HL-60 (cell line): ENCODE results near the gene PHPT1.

Experiments used
- DNase-seq, 2 experiments: peaks; one replicate each; pipeline ENCODE4 v3.0.0-alpha.2; 2010 to 2020; ENCODE audit warnings: low read depth in 1 of 2, low spot score in 1 of 2
- H3K27ac ChIP-seq: fragments of 250-450 bp; sonication (Bioruptor Pico); replicated peaks from 2 replicates; pipeline ENCODE4 v1.5.1; 2020; ENCODE audit warnings: mild to moderate bottlenecking, moderate library complexity
- H3K27me3 ChIP-seq: fragments of 250-450 bp; sonication (Bioruptor Pico); 2 replicates; pipeline ENCODE4 v1.5.1; 2021; ENCODE audit warnings: mild to moderate bottlenecking, moderate library complexity; ENCODE audit not compliant: insufficient read depth, poor library complexity, severe bottlenecking
- H3K4me3 ChIP-seq: replicated peaks from 2 replicates; pipeline ENCODE4 v1.5.1; 2011; ENCODE audit warnings: mild to moderate bottlenecking, control low read depth, low read length; ENCODE audit not compliant: insufficient read depth
- GABPA ChIP-seq: IDR thresholded peaks from 2 replicates; pipeline ENCODE4 v1.6.1; 2012; ENCODE audit warnings: low read depth
- POLR2AphosphoS5 ChIP-seq: IDR thresholded peaks from 2 replicates; pipeline ENCODE4 v1.6.1; 2012; ENCODE audit warnings: low read depth
- SPI1 ChIP-seq: IDR thresholded peaks from 2 replicates; pipeline ENCODE4 v1.6.1; 2012; ENCODE audit warnings: low read depth, mild to moderate bottlenecking, borderline replicate concordance
- TF ChIP-seq, protein P1 (sequence below): IDR thresholded peaks from one replicate; pipeline ENCODE4 v1.5.1; 2011; ENCODE audit warnings: low read length, control low read depth, inconsistent platforms; ENCODE audit not compliant: insufficient read depth
- TF ChIP-seq, protein P2 (sequence below): IDR thresholded peaks from 2 replicates; pipeline ENCODE4 v1.6.1; 2012; ENCODE audit warnings: low read depth; ENCODE audit not compliant: insufficient replicate concordance

PHPT1 gene

DNA sequence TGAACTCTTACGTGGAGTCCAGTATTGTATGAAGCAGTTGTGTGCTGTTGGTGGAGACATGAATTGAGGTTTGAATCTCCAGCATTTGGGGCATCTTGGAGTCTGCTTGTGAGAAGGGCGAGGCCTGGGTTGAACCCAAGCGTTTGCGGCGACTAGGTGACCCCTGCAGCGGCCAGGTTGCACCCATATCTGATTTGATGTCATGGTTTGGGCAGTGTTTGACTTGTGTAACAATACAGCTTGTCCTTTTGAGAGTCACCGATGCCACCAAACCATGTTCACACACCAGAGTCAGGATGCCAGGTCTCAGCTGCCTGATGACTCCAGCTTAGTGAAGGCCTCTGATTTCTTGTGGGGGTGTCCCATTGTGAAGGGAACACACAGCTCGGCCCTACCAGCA lies 39.2 kb downstream of the PHPT1 start:
- TF ChIP-seq POLR2AphosphoS5 (no peak), GABPA (no peak), SPI1 (no peak)
- TF ChIP-seq, protein P1, sequence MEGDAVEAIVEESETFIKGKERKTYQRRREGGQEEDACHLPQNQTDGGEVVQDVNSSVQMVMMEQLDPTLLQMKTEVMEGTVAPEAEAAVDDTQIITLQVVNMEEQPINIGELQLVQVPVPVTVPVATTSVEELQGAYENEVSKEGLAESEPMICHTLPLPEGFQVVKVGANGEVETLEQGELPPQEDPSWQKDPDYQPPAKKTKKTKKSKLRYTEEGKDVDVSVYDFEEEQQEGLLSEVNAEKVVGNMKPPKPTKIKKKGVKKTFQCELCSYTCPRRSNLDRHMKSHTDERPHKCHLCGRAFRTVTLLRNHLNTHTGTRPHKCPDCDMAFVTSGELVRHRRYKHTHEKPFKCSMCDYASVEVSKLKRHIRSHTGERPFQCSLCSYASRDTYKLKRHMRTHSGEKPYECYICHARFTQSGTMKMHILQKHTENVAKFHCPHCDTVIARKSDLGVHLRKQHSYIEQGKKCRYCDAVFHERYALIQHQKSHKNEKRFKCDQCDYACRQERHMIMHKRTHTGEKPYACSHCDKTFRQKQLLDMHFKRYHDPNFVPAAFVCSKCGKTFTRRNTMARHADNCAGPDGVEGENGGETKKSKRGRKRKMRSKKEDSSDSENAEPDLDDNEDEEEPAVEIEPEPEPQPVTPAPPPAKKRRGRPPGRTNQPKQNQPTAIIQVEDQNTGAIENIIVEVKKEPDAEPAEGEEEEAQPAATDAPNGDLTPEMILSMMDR, result no peak
- TF ChIP-seq, protein P2, sequence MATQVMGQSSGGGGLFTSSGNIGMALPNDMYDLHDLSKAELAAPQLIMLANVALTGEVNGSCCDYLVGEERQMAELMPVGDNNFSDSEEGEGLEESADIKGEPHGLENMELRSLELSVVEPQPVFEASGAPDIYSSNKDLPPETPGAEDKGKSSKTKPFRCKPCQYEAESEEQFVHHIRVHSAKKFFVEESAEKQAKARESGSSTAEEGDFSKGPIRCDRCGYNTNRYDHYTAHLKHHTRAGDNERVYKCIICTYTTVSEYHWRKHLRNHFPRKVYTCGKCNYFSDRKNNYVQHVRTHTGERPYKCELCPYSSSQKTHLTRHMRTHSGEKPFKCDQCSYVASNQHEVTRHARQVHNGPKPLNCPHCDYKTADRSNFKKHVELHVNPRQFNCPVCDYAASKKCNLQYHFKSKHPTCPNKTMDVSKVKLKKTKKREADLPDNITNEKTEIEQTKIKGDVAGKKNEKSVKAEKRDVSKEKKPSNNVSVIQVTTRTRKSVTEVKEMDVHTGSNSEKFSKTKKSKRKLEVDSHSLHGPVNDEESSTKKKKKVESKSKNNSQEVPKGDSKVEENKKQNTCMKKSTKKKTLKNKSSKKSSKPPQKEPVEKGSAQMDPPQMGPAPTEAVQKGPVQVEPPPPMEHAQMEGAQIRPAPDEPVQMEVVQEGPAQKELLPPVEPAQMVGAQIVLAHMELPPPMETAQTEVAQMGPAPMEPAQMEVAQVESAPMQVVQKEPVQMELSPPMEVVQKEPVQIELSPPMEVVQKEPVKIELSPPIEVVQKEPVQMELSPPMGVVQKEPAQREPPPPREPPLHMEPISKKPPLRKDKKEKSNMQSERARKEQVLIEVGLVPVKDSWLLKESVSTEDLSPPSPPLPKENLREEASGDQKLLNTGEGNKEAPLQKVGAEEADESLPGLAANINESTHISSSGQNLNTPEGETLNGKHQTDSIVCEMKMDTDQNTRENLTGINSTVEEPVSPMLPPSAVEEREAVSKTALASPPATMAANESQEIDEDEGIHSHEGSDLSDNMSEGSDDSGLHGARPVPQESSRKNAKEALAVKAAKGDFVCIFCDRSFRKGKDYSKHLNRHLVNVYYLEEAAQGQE, result no peak
- Histone ChIP-seq H3K4me3 (no peak overlapping the region), H3K27ac (no peak overlapping the region), H3K27me3 (no peaks in the 10 kb centered on the region)
- no peak for DNase-seq

DNA sequence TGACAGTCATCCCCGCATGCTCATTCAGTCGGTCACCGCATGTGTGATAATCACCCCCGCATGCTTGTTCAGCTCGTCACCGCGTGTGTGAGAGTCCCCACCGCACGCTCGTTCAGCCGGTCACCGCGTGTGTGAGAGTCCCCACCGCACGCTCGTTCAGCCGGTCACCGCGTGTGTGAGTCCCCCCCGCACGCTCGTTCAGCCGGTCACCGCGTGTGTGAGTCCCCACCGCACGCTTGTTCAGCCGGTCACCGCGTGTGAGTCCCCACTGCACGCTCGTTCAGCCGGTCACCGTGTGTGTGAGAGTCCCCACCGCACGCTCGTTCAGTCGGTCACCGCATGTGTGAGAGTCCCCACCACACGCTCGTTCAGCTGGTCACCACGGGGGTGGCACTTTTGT lies 40.6 kb downstream of the PHPT1 start:
- no peak for DNase-seq
- Histone ChIP-seq H3K27me3 (no peaks in the 10 kb centered on the region), H3K4me3 (no peak overlapping the region), H3K27ac (no peak overlapping the region)
- TF ChIP-seq GABPA (no peak), SPI1 (no peak), POLR2AphosphoS5 (no peak)
- TF ChIP-seq, protein P2, result no peak
- TF ChIP-seq, protein P1, result no peak

DNA sequence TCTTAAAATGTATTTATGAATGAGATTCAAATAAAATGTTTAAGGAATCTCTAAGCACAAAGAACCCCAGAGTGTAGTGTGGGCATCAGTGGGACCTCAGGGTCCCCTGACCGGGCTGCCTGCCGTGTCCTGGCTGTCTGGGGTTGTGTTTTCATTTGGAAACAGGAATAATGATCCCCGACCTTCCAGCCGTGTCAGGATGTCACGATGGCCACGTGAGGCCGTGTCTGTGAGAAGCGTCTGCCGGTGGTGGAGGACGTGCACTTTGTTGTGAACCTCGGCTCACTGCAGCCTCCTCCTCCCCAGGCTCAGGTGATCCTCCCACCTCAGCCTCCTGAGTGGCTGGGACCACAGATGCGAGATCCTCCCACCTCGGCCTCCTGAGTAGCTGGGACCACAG lies 41.5 kb downstream of the PHPT1 start:
- no peak for DNase-seq
- TF ChIP-seq, protein P2, result no peak
- Histone ChIP-seq H3K4me3 (no peak overlapping the region), H3K27me3 (no peaks in the 10 kb centered on the region), H3K27ac (no peak overlapping the region)

DNA sequence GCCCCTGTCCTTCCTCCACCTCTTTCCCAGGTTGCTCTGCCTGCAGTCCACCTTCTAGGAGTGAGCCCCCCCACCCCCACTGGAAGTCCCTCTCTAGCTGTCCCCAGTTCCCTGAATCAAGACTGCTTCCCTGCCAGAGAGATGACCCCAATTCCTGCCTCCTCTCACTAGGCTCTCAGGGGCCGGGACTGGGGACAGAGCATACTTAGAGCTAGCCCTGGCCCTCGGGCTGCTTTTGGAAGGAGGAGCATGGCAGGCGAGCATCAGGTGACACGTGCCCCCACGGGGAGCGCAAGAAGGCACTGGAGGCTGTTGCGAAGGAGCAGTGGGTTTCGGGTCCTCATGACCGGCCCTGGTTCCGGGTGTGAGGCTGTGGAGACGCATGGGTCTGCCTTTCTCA lies 46.8 kb downstream of the PHPT1 start:
- TF ChIP-seq, protein P2, result no peak
- Histone ChIP-seq H3K27me3 (no peaks in the 10 kb centered on the region), H3K27ac (no peak overlapping the region), H3K4me3 (no peak overlapping the region)
- no peak for DNase-seq
